Left renal pelvis (tissue), 4 donors: Measurements from ENCODE around the gene CTXN1. TPM values are rescaled to one million over a fixed set of nuclear protein-coding genes. Genes with fewer than 3 reads are reported as not detected.
"Not testable (repeated sequence)": the region's sequence is repeated elsewhere in the genome, so short reads cannot be mapped to it uniquely, and the experiment has no call there.

Source experiments
- DNase-seq, 4 donors: peaks; one replicate each; pipeline ENCODE4 v3.0.0-alpha.2; 2013; ENCODE audit warnings: low read depth in 4 of 4, low spot score in 3 of 4
- polyA plus RNA-seq, 4 donors: library from polyadenylated mRNA; unstranded; fragments of 120-200 nt; gene quantifications; one replicate each; pipeline ENCODE4 v1.2.1, GENCODE V29; 2013; ENCODE audit not compliant: insufficient read length in 4 of 4

The CTXN1 gene
- polyA plus RNA-seq, 4 donors = 11.6 to 34.1 (median 13.9) TPM

GRCh38 chr19:7903244-7904073, 22.5 kb downstream of the CTXN1 start, which contains the start of gene MAP2K7:
Gene MAP2K7, plus strand, starts transcription at chr19:7903877. Its CDS starts 68 bp downstream, at chr19:7903945.
- DNase-seq = peak; percentile 98 to 99 (median 99)

GRCh38 chr19:7902796-7903243, 23.1 kb downstream of the CTXN1 start:
- no peak for DNase-seq

GRCh38 chr19:7901337-7901736, 24.6 kb downstream of the CTXN1 start:
- no peak for DNase-seq

GRCh38 chr19:7900931-7901330, 25.0 kb downstream of the CTXN1 start:
- no peak for DNase-seq

GRCh38 chr19:7900401-7900870, 25.5 kb downstream of the CTXN1 start:
- no peak for DNase-seq

GRCh38 chr19:7899751-7900378, 26.1 kb downstream of the CTXN1 start:
- DNase-seq = no peak

GRCh38 chr19:7898967-7899366, 27.0 kb downstream of the CTXN1 start:
- no peak for DNase-seq

GRCh38 chr19:7897292-7897691, 28.6 kb downstream of the CTXN1 start:
- no peak for DNase-seq

- no peak for DNase-seq
These were observed 30.4 kb downstream of the CTXN1 start for GRCh38 chr19:7895565-7895964.

GRCh38 chr19:7894612-7895309, 31.2 kb downstream of the CTXN1 start:
- DNase-seq = no peak

- not testable (repeated sequence) for DNase-seq
These were observed 32.4 kb downstream of the CTXN1 start for GRCh38 chr19:7893362-7894101.

- DNase-seq = no peak
These were observed 37.1 kb downstream of the CTXN1 start for GRCh38 chr19:7888826-7889217.

GRCh38 chr19:7888145-7888825, 37.6 kb downstream of the CTXN1 start, which contains the start of gene LRRC8E:
Gene LRRC8E, plus strand, starts transcription at chr19:7888510. Its CDS starts 7,094 bp downstream, at chr19:7895604.
- no peak for DNase-seq

GRCh38 chr19:7887408-7888144, 38.4 kb downstream of the CTXN1 start:
- no peak for DNase-seq

- no peak for DNase-seq
These were observed 40.1 kb downstream of the CTXN1 start for GRCh38 chr19:7885818-7886217.

- DNase-seq = no peak
These were observed 42.0 kb downstream of the CTXN1 start for GRCh38 chr19:7883796-7884570.

GRCh38 chr19:7883105-7883504, 42.8 kb downstream of the CTXN1 start:
- DNase-seq = no peak

- DNase-seq = no peak
These were observed 44.0 kb downstream of the CTXN1 start for GRCh38 chr19:7881910-7882309.
